Measurements from ENCODE around the gene SHANK1. TPM values are rescaled to one million over a fixed set of nuclear protein-coding genes. Genes with fewer than 3 reads are reported as not detected.
"Not testable (repeated sequence)": the region's sequence is repeated elsewhere in the genome, so short reads cannot be mapped to it uniquely, and the experiment has no call there.

SHANK1 gene
- total and polyA plus RNA-seq, 8 donors, result 0.06 to 0.69 (median 0.19) TPM; not detected in 1

- H3K4me1 ChIP-seq; H3K27ac ChIP-seq; H3K4me3 ChIP-seq; DNase-seq; FAIRE-seq; ATAC-seq; H3K27me3 ChIP-seq; H3K36me3 ChIP-seq; intact Hi-C loops (cut with DNase I); H3K9me3 ChIP-seq: not testable (repeated sequence)
- 64 to 74% methylated on average over 11 of the region's 11 CpGs for WGBS, 2 donors
Observed at GRCh38 chr19:50612504-50613404, 106.8 kb downstream of the SHANK1 start.

Other genes starting within 250 kb of the SHANK1 start
- gene EMC10, start 243.3 kb downstream of the SHANK1 start, total RNA-seq, result 10 to 100 TPM; 34.7 to 81.5 (median 60.2) TPM
- 100 to 1,000 TPM in 1 of 2 donors, 10 to 100 TPM in 1; 96.7 to 160 TPM for gene EMC10, start 243.3 kb downstream of the SHANK1 start, polyA plus RNA-seq
- 1 to 10 TPM; 1.4 to 2.6 (median 1.9) TPM for gene GARIN5A, start 243.0 kb downstream of the SHANK1 start, total RNA-seq
- gene GARIN5A, start 243.0 kb downstream of the SHANK1 start, polyA plus RNA-seq, result 1 to 10 TPM; 2.1 to 2.3 TPM
- 10 to 100 TPM in 5 of 6 donors, 1 to 10 TPM in 1; 8.0 to 23.3 (median 13.2) TPM for gene JOSD2, start 208.6 kb downstream of the SHANK1 start, total RNA-seq
- gene JOSD2, start 208.6 kb downstream of the SHANK1 start, polyA plus RNA-seq, result 10 to 100 TPM; 25.1 to 41.2 TPM
- gene ASPDH, start 205.9 kb downstream of the SHANK1 start, total RNA-seq, result under 1 TPM in 2 of 6 donors, not detected in 4; 0.49 to 0.76 TPM
- gene ASPDH, start 205.9 kb downstream of the SHANK1 start, polyA plus RNA-seq, result 1 to 10 TPM; 1.6 to 4.6 TPM
- gene LRRC4B, start 151.4 kb downstream of the SHANK1 start, total RNA-seq, result under 1 TPM; 0.09 to 0.79 (median 0.36) TPM
- gene LRRC4B, start 151.4 kb downstream of the SHANK1 start, polyA plus RNA-seq, result 1 to 10 TPM in 1 of 2 donors, under 1 TPM in 1; 0.87 to 2.1 TPM
- under 1 TPM; 0.09 to 0.63 (median 0.37) TPM for gene SYT3, start 79.9 kb downstream of the SHANK1 start, total RNA-seq
- under 1 TPM; 0.30 to 0.94 TPM for gene SYT3, start 79.9 kb downstream of the SHANK1 start, polyA plus RNA-seq
- 1 to 10 TPM in 1 of 6 donors, under 1 TPM in 3, not detected in 2; 0.69 to 1.2 (median 0.92) TPM for gene C19orf81, start 70.4 kb downstream of the SHANK1 start, total RNA-seq
- gene C19orf81, start 70.4 kb downstream of the SHANK1 start, polyA plus RNA-seq, result under 1 TPM in 1 of 2 donors, not detected in 1; 0.40 TPM
- gene CLEC11A, start 3.6 kb upstream of the SHANK1 start, total RNA-seq, result 10 to 100 TPM in 1 of 6 donors, 1 to 10 TPM in 5; 1.3 to 14.6 (median 2.5) TPM
- gene CLEC11A, start 3.6 kb upstream of the SHANK1 start, polyA plus RNA-seq, result 1 to 10 TPM; 4.7 to 7.4 TPM
- not detected for gene GPR32, start 50.7 kb upstream of the SHANK1 start, total RNA-seq
- not detected for gene GPR32, start 50.7 kb upstream of the SHANK1 start, polyA plus RNA-seq
- not detected for gene ACP4, start 70.6 kb upstream of the SHANK1 start, total RNA-seq
- not detected for gene ACP4, start 70.6 kb upstream of the SHANK1 start, polyA plus RNA-seq
- gene KLK1, start 104.0 kb upstream of the SHANK1 start, total RNA-seq, result 1,000 to 10,000 TPM in 3 of 6 donors, 100 to 1,000 TPM in 3; 607 to 1,981 (median 1,041) TPM
- gene KLK1, start 104.0 kb upstream of the SHANK1 start, polyA plus RNA-seq, result 100 to 1,000 TPM; 683 to 756 TPM
- gene KLK15, start 113.8 kb upstream of the SHANK1 start, total RNA-seq, result not detected
- under 1 TPM; 0.07 to 0.27 TPM for gene KLK15, start 113.8 kb upstream of the SHANK1 start, polyA plus RNA-seq
- not detected for gene KLK3, start 135.1 kb upstream of the SHANK1 start, total RNA-seq
- under 1 TPM; 0.05 to 0.27 TPM for gene KLK3, start 135.1 kb upstream of the SHANK1 start, polyA plus RNA-seq
- gene KLK2, start 153.6 kb upstream of the SHANK1 start, total RNA-seq, result not detected
- under 1 TPM; 0.09 to 0.27 TPM for gene KLK2, start 153.6 kb upstream of the SHANK1 start, polyA plus RNA-seq
- gene KLK4, start 191.6 kb upstream of the SHANK1 start, total RNA-seq, result under 1 TPM in 1 of 6 donors, not detected in 5; 0.41 TPM
- gene KLK4, start 191.6 kb upstream of the SHANK1 start, polyA plus RNA-seq, result not detected
- not detected for gene KLK5, start 233.2 kb upstream of the SHANK1 start, total RNA-seq
- under 1 TPM in 1 of 2 donors, not detected in 1; 0.11 TPM for gene KLK5, start 233.2 kb upstream of the SHANK1 start, polyA plus RNA-seq
- not detected for gene KLK6, start 249.8 kb upstream of the SHANK1 start, total RNA-seq
- gene KLK6, start 249.8 kb upstream of the SHANK1 start, polyA plus RNA-seq, result not detected

All from pancreas (tissue), 10 donors.